ENCODE data around the gene FOXD4L5.
"Not testable (repeated sequence)": the region's sequence is repeated elsewhere in the genome, so short reads cannot be mapped to it uniquely, and the experiment has no call there.

FOXD4L5 gene

GRCh38 chr9:65285109-65285508, at the start of gene FOXD4L5:
Gene FOXD4L5 (minus strand): TSS chr9:65285209. CDS start chr9:65284377, 832 bp downstream.
- DNase-seq (ENCODE audit: low spot score); in situ Hi-C loops (cut with MboI; ENCODE audit: low pct_unique_long_range_greater_than_20kb, low sequenced_read_pairs, unreplicated experiment): not testable (repeated sequence)

- in situ Hi-C loops (cut with MboI; ENCODE audit: low pct_unique_long_range_greater_than_20kb, low sequenced_read_pairs, unreplicated experiment); DNase-seq (ENCODE audit: low spot score): not testable (repeated sequence)
These were observed 1.1 kb downstream of the FOXD4L5 start for GRCh38 chr9:65283943-65284342.

GRCh38 chr9:65282976-65283375, 2.0 kb downstream of the FOXD4L5 start:
- DNase-seq (ENCODE audit: low spot score); in situ Hi-C loops (cut with MboI; ENCODE audit: low pct_unique_long_range_greater_than_20kb, low sequenced_read_pairs, unreplicated experiment): not testable (repeated sequence)

Measured in GM13977 (cell line).